GM10847 (cell line): ENCODE data around the gene CERS5.

Source experiments
- POLR2A ChIP-seq: IDR thresholded peaks from 2 replicates; pipeline ENCODE4 v1.6.1; 2011; ENCODE audit not compliant: insufficient read length; ENCODE audit errors: extremely low read depth

CERS5 gene

GRCh38 chr12:50162230-50162629 is 4.9 kb downstream of the CERS5 start:
- no peak for TF ChIP-seq POLR2A

- TF ChIP-seq POLR2A: no peak
Observed at GRCh38 chr12:50160643-50161042, 6.5 kb downstream of the CERS5 start.

- no peak for TF ChIP-seq POLR2A
Observed at GRCh38 chr12:50157259-50157658, 9.9 kb downstream of the CERS5 start.

GRCh38 chr12:50156641-50157040 is 10.5 kb downstream of the CERS5 start:
- no peak for TF ChIP-seq POLR2A

- TF ChIP-seq POLR2A: no peak
Observed at GRCh38 chr12:50151047-50151687, 16.0 kb downstream of the CERS5 start.

- TF ChIP-seq POLR2A: no peak
Observed at GRCh38 chr12:50149311-50149710, 17.9 kb downstream of the CERS5 start.

- TF ChIP-seq POLR2A: no peak
Observed at GRCh38 chr12:50147281-50147680, 19.9 kb downstream of the CERS5 start.

GRCh38 chr12:50145439-50145838 is 21.7 kb downstream of the CERS5 start:
- no peak for TF ChIP-seq POLR2A

GRCh38 chr12:50142993-50143392 is 24.2 kb downstream of the CERS5 start:
- no peak for TF ChIP-seq POLR2A

GRCh38 chr12:50132505-50133135 is 34.5 kb downstream of the CERS5 start:
- no peak for TF ChIP-seq POLR2A

GRCh38 chr12:50129290-50129689 is 37.9 kb downstream of the CERS5 start:
- TF ChIP-seq POLR2A: no peak

- TF ChIP-seq POLR2A: no peak
Observed at GRCh38 chr12:50127546-50127945, 39.6 kb downstream of the CERS5 start.

GRCh38 chr12:50123203-50123602 is 44.0 kb downstream of the CERS5 start:
- no peak for TF ChIP-seq POLR2A

GRCh38 chr12:50121641-50122040 is 45.5 kb downstream of the CERS5 start:
- TF ChIP-seq POLR2A: no peak

GRCh38 chr12:50120953-50121352 is 46.2 kb downstream of the CERS5 start:
- no peak for TF ChIP-seq POLR2A

- TF ChIP-seq POLR2A: no peak
Observed at GRCh38 chr12:50120521-50120920, 46.6 kb downstream of the CERS5 start.

- no peak for TF ChIP-seq POLR2A
Observed at GRCh38 chr12:50119387-50119786, 47.8 kb downstream of the CERS5 start.
